Sigmoid colon (tissue), 7 donors: ENCODE results near the gene ASB3. TPM values are rescaled to one million over a fixed set of nuclear protein-coding genes. Genes with fewer than 3 reads are reported as not detected.
"Not testable (repeated sequence)": the region's sequence is repeated elsewhere in the genome, so short reads cannot be mapped to it uniquely, and the experiment has no call there.

Source experiments
- DNase-seq: peaks from one replicate; pipeline ENCODE4 v3.0.0-alpha.2; 2019
- H3K27ac ChIP-seq, 4 donors: fragments of 200-600 bp; sonication (generic); one replicate each; pipeline ENCODE4 v1.5.1; 2016 to 2019; ENCODE audit warnings: mild to moderate bottlenecking in 1 of 4
- H3K27me3 ChIP-seq, 3 donors: fragments of 200-600 bp; sonication (generic); one replicate each; pipeline ENCODE4 v1.5.1; 2019; ENCODE audit warnings: mild to moderate bottlenecking in 1 of 3
- H3K36me3 ChIP-seq, 4 donors: fragments of 200-600 bp; sonication (generic); one replicate each; pipeline ENCODE4 v1.5.1; 2016 to 2019
- H3K4me1 ChIP-seq, 4 donors: fragments of 200-600 bp; sonication (generic); one replicate each; pipeline ENCODE4 v1.5.1; 2017 to 2019
- H3K4me3 ChIP-seq, 4 donors: fragments of 200-600 bp; sonication (generic); one replicate each; pipeline ENCODE4 v1.5.1; 2017 to 2019; ENCODE audit warnings: mild to moderate bottlenecking in 2 of 4, moderate library complexity in 1 of 4
- H3K9me3 ChIP-seq, 4 donors: fragments of 200-600 bp in 3 of 4; sonication (generic) in 3 of 4; one replicate each; pipeline versions ENCODE4 v1.5.1 to v1.6.1; 2013 to 2019
- CTCF ChIP-seq, 4 experiments: fragments of 450-650 bp in 3 of 4; fragments of 200-600 bp in 1 of 4; IDR thresholded peaks; one replicate each; pipeline ENCODE4 v1.5.1; 2016 to 2019; ENCODE audit warnings: antibody characterized with exemption in 4 of 4, mild to moderate bottlenecking in 3 of 4, moderate library complexity in 2 of 4
- EP300 ChIP-seq, 4 donors: sonication (generic); formaldehyde crosslinking; IDR thresholded peaks; one replicate each; pipeline ENCODE4 v1.6.1; 2017; ENCODE audit warnings: antibody characterized with exemption in 4 of 4
- POLR2A ChIP-seq, 2 donors: fragments of 450-650 bp; IDR thresholded peaks; one replicate each; pipeline ENCODE4 v1.6.1; 2016; ENCODE audit warnings: antibody characterized with exemption in 2 of 2, mild to moderate bottlenecking in 2 of 2, moderate library complexity in 2 of 2
- POLR2AphosphoS5 ChIP-seq, 4 donors: sonication (generic); formaldehyde crosslinking; IDR thresholded peaks; one replicate each; pipeline ENCODE4 v1.6.1; 2017; ENCODE audit warnings: antibody characterized with exemption in 4 of 4
- WGBS, 2 donors: extraction: QIAGEN DNeasy Blood & Tissue Kit; methylation state at CpG; one replicate each; pipeline ENCODE4 v1.1.7; 2013; 5-methylcytosine and 5-hydroxymethylcytosine counted together
- intact Hi-C: fragments of 100-400 bp; cut with DNase I; formaldehyde crosslinking; loops from one replicate; pipeline ENCODE4 v1.15.1; 2023
- polyA plus RNA-seq, 3 donors: library from polyadenylated mRNA; stranded (reverse); fragments of 200-250 nt; gene quantifications; one replicate each; pipeline ENCODE4 v1.2.3, GENCODE V29; 2013
- total RNA-seq, 4 donors: library from RNA; depleted of rRNA; stranded (reverse); fragments of >200 nt; gene quantifications; one replicate each; pipeline ENCODE4 v1.1.0, GENCODE V29; 2016
- donor health status: healthy with polysubstance abuse.
- donor health status: Bipolar disorder and iron deficiency.
- donor health status: healthy.

Gene ASB3
- 10 to 100 TPM; 14.4 to 25.7 (median 18.1) TPM for total RNA-seq
- 1 to 10 TPM; 2.8 to 6.6 (median 4.2) TPM for polyA plus RNA-seq

DNA sequence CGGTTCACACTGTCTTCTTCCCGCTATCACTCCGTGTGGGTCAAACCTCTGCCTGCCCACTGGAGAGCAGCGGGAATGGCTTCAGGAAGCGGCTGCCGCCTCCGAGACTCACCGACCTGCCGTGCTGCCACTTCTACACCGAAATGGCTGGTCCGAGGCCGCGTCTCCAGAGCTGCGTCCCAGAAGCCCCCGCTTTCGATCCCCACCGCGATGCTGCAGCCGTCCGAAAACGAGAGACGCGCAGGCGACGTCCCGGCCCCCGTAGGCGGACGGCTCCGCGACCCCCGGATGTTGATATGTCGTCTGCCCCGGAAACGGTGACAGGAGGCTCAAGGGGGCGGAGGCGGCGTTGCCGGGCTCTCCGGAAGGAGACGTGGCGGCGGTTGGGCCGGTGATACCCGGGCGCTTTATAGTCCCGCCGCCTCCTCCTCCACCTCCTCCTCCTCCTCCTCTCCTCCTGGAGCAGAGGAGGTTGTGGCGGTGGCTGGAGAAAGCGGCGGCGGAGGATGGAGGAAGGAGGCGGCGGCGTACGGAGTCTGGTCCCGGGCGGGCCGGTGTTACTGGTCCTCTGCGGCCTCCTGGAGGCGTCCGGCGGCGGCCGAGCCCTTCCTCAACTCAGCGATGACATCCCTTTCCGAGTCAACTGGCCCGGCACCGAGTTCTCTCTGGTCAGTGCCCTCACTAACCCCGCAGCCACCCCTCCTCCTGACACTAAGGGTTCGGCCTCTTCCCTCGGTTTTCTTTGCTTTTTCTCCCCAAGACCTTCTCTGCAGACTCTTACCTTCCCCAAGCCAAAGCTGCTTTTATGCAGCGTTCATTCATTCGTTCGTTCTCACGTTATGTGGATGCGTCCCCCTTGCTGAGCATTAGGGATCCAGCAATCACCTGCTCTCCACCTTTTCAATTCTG is at the start of gene ASB3, which contains the start of gene ERLEC1:
TSS of gene ASB3 (minus strand) at position 249 of the 909 bp plus-strand sequence. CDS start 21,381 bp downstream, outside the sequence.
TSS of gene ERLEC1 (plus strand) at position 340 of the 909 bp plus-strand sequence. CDS start at position 507, 167 bp downstream.
- DNase-seq: peak; percentile 93
- H3K4me3 ChIP-seq: peak within 1 kb of the TSS; percentile 75 to 88 (median 84)
- intact Hi-C loops: no loop called here

GRCh38 chr2:53829980-53830290 is 43.2 kb upstream of the ASB3 start:
- H3K27ac ChIP-seq, H3K4me1 ChIP-seq, H3K36me3 ChIP-seq, H3K4me3 ChIP-seq, intact Hi-C loops, H3K27me3 ChIP-seq, DNase-seq, H3K9me3 ChIP-seq: not testable (repeated sequence)
- 82 to 95% methylated on average over 4 of the region's 4 CpGs for WGBS, 2 donors

More for the DNA sequence above, at the start of gene ASB3, which contains the start of gene ERLEC1:
- WGBS, 2 donors: 0% methylated on average over 77 of the region's 77 CpGs
- H3K27me3 ChIP-seq: no peaks in the 10 kb centered on the region
- H3K36me3 ChIP-seq: no peaks in the 10 kb centered on the region
- H3K4me1 ChIP-seq: peaks cover 0 to 51% (median 39%) of the 10 kb centered on the region in 4 donors
- H3K27ac ChIP-seq: peak within 1 kb of the TSS; percentile 85 to 88 (median 86)
- no peaks in the 10 kb centered on the region for H3K9me3 ChIP-seq
- TF ChIP-seq CTCF (IDR thresholded peaks at IDR 0.05) (no peak), POLR2AphosphoS5 (IDR thresholded peaks at IDR 0.05) (peak; percentile 66 to 91 (median 84)), POLR2A (IDR thresholded peaks at IDR 0.05) (peak; percentile 29 to 58), EP300 (IDR thresholded peaks at IDR 0.05) (peak in 1 of 4 donors; percentile 47)

GRCh38 chr2:53829273-53829979 is 42.7 kb upstream of the ASB3 start:
- TF ChIP-seq EP300 (IDR thresholded peaks at IDR 0.05) (no peak), CTCF (IDR thresholded peaks at IDR 0.05) (no peak), POLR2A (IDR thresholded peaks at IDR 0.05) (no peak), POLR2AphosphoS5 (IDR thresholded peaks at IDR 0.05) (no peak)
- H3K9me3 ChIP-seq: peaks cover 0 to 5% (median 0%) of the 10 kb centered on the region in 4 donors
- no peak overlapping the region for H3K4me3 ChIP-seq
- intact Hi-C loops: no loop called here
- no peaks in the 10 kb centered on the region for H3K27me3 ChIP-seq
- H3K27ac ChIP-seq: no peak overlapping the region
- no peaks in the 10 kb centered on the region for H3K4me1 ChIP-seq
- no peak for DNase-seq
- 90% methylated on average over 11 of the region's 11 CpGs for WGBS, 2 donors
- H3K36me3 ChIP-seq: peaks cover 0 to 6% (median 3%) of the 10 kb centered on the region in 4 donors

- H3K9me3 ChIP-seq: peaks cover 0 to 5% (median 0%) of the 10 kb centered on the region in 4 donors
- no peak for DNase-seq
- no peaks in the 10 kb centered on the region for H3K27me3 ChIP-seq
- TF ChIP-seq EP300 (IDR thresholded peaks at IDR 0.05): no peak
- TF ChIP-seq CTCF (IDR thresholded peaks at IDR 0.05): no peak
- H3K36me3 ChIP-seq: peaks cover 0 to 6% (median 3%) of the 10 kb centered on the region in 4 donors
- intact Hi-C loops: no loop called here
- no peaks in the 10 kb centered on the region for H3K4me1 ChIP-seq
- no peak overlapping the region for H3K4me3 ChIP-seq
- 96 to 97% methylated on average over 4 of the region's 4 CpGs for WGBS, 2 donors
- no peak overlapping the region for H3K27ac ChIP-seq
Observed at GRCh38 chr2:53828331-53828730, 41.6 kb upstream of the ASB3 start.
